MM.1S (cell line): Measurements from ENCODE around the gene LAMC1.

Experiments used
- DNase-seq: peaks from one replicate; pipeline ENCODE4 v3.0.0-alpha.2; 2015
- H2AFZ ChIP-seq: fragments of 300-600 bp; sonication (generic); 2 replicates; pipeline ENCODE4 v1.6.0; 2016; ENCODE audit warnings: antibody characterized with exemption, low read length
- H3F3A ChIP-seq: fragments of 300-600 bp; sonication (generic); 2 replicates; pipeline ENCODE4 v1.6.1; 2016; ENCODE audit warnings: mild to moderate bottlenecking, antibody characterized with exemption, low read length, moderate library complexity, mixed read lengths; ENCODE audit not compliant: insufficient read depth
- H3K27ac ChIP-seq: fragments of 300-600 bp; sonication (generic); 2 replicates; pipeline ENCODE4 v1.5.1; 2016; ENCODE audit warnings: mild to moderate bottlenecking, low read length
- H3K27me3 ChIP-seq: fragments of 300-600 bp; sonication (generic); replicated peaks from 2 replicates; pipeline ENCODE4 v1.6.0; 2016; ENCODE audit warnings: low read length; ENCODE audit not compliant: insufficient read depth
- H3K36me3 ChIP-seq: fragments of 300-600 bp; sonication (generic); replicated peaks from 2 replicates; pipeline ENCODE4 v1.6.1; 2016; ENCODE audit warnings: mild to moderate bottlenecking, low read length, mixed read lengths; ENCODE audit not compliant: insufficient read depth
- H3K4me1 ChIP-seq: fragments of 300-600 bp; sonication (generic); 2 replicates; pipeline ENCODE4 v1.6.1; 2016; ENCODE audit warnings: low read length, mixed read lengths
- H3K4me2 ChIP-seq: fragments of 300-600 bp; sonication (generic); 2 replicates; pipeline ENCODE4 v1.6.0; 2016; ENCODE audit warnings: low read depth, low read length
- H3K4me3 ChIP-seq: fragments of 300-600 bp; sonication (generic); 2 replicates; pipeline ENCODE4 v1.5.1; 2016; ENCODE audit warnings: low read length, mixed read lengths
- H3K79me2 ChIP-seq: fragments of 300-600 bp; sonication (generic); 2 replicates; pipeline ENCODE4 v1.6.1; 2016; ENCODE audit warnings: mixed run types, low read length, mixed read lengths
- H3K9ac ChIP-seq: fragments of 300-600 bp; sonication (generic); 2 replicates; pipeline ENCODE4 v1.6.1; 2016; ENCODE audit warnings: low read length, mixed read lengths
- H3K9me2 ChIP-seq: fragments of 300-600 bp; sonication (generic); replicated peaks from 2 replicates; pipeline ENCODE4 v1.6.1; 2016; ENCODE audit warnings: mild to moderate bottlenecking, low read length, mixed read lengths; ENCODE audit not compliant: insufficient read depth
- H3K9me3 ChIP-seq: fragments of 300-600 bp; sonication (generic); replicated peaks from 2 replicates; pipeline ENCODE4 v1.6.1; 2016; ENCODE audit warnings: mild to moderate bottlenecking, low read length, mixed read lengths; ENCODE audit not compliant: insufficient read depth
- H4K20me1 ChIP-seq: fragments of 300-600 bp; sonication (generic); 2 replicates; pipeline ENCODE4 v1.6.1; 2016; ENCODE audit warnings: mild to moderate bottlenecking, low read length, moderate library complexity, mixed read lengths; ENCODE audit not compliant: insufficient read depth
- CTCF ChIP-seq: fragments of 300-600 bp; sonication (generic); IDR thresholded peaks from 2 replicates; pipeline ENCODE4 v1.5.1; 2016; ENCODE audit warnings: antibody characterized with exemption, low read length, mixed read lengths
- EZH2 ChIP-seq: fragments of 300-600 bp; sonication (generic); optimal IDR thresholded peaks from 2 replicates; pipeline ENCODE3; 2017; ENCODE audit warnings: low read depth, mild to moderate bottlenecking, antibody characterized with exemption, low read length, mixed read lengths
- EZH2phosphoT487 ChIP-seq: fragments of 300-600 bp; sonication (generic); IDR thresholded peaks from 2 replicates; pipeline ENCODE4 v1.6.1; 2018; ENCODE audit warnings: antibody characterized with exemption, low read length

The LAMC1 gene

GRCh38 chr1:183089025-183089639, 65.9 kb downstream of the LAMC1 start:
- TF ChIP-seq EZH2 (no peak), EZH2phosphoT487 (no peak), CTCF (no peak)
- Histone ChIP-seq H4K20me1 (no peaks in the 10 kb centered on the region), H2AFZ (no peak overlapping the region), H3K36me3 (no peaks in the 10 kb centered on the region), H3K79me2 (no peaks in the 10 kb centered on the region), H3K4me2 (no peak overlapping the region), H3K9me2 (no peaks in the 10 kb centered on the region), H3K27me3 (no peaks in the 10 kb centered on the region), H3K27ac (no peak overlapping the region), H3K4me3 (no peak overlapping the region), H3K4me1 (no peaks in the 10 kb centered on the region), H3F3A (no peaks in the 10 kb centered on the region), H3K9ac (no peak overlapping the region), H3K9me3 (no peaks in the 10 kb centered on the region)
- no peak for DNase-seq

- Histone ChIP-seq H3K9me2 (no peaks in the 10 kb centered on the region), H4K20me1 (no peaks in the 10 kb centered on the region), H3K27me3 (no peaks in the 10 kb centered on the region), H3K9me3 (no peaks in the 10 kb centered on the region), H3F3A (no peaks in the 10 kb centered on the region), H3K9ac (no peak overlapping the region), H3K36me3 (no peaks in the 10 kb centered on the region), H3K4me1 (no peaks in the 10 kb centered on the region), H3K79me2 (no peaks in the 10 kb centered on the region), H3K4me3 (no peak overlapping the region), H3K27ac (no peak overlapping the region), H2AFZ (no peak overlapping the region), H3K4me2 (no peak overlapping the region)
- no peak for DNase-seq
- TF ChIP-seq EZH2 (no peak), EZH2phosphoT487 (no peak), CTCF (no peak)
Measured at GRCh38 chr1:183090391-183091006, 67.3 kb downstream of the LAMC1 start.

GRCh38 chr1:183091181-183091580, 68.0 kb downstream of the LAMC1 start:
- Histone ChIP-seq H4K20me1 (no peaks in the 10 kb centered on the region), H3K27me3 (no peaks in the 10 kb centered on the region), H3K4me3 (no peak overlapping the region), H3K9ac (no peak overlapping the region), H3K79me2 (no peaks in the 10 kb centered on the region), H2AFZ (no peak overlapping the region), H3K4me2 (no peak overlapping the region), H3K9me2 (no peaks in the 10 kb centered on the region), H3K4me1 (no peaks in the 10 kb centered on the region), H3K27ac (no peak overlapping the region), H3K36me3 (no peaks in the 10 kb centered on the region), H3F3A (no peaks in the 10 kb centered on the region), H3K9me3 (no peaks in the 10 kb centered on the region)
- TF ChIP-seq EZH2, result no peak
- TF ChIP-seq EZH2phosphoT487, result no peak
- TF ChIP-seq CTCF, result no peak
- DNase-seq, result no peak
